NK-92 treated with Interleukin-12 subunit alpha and Interleukin-12 subunit beta, amount 100 ng/mL, for 24 hours (cell line): Measurements from ENCODE around the gene ATP2A3.
A peak's percentile ranks its signal among the peaks of the same experiment; 100 is the strongest.

Experiments used
- DNase-seq: peaks from one replicate; lab custom pipeline; 2025; lab: John Stamatoyannopoulos, UW

The ATP2A3 gene

DNA sequence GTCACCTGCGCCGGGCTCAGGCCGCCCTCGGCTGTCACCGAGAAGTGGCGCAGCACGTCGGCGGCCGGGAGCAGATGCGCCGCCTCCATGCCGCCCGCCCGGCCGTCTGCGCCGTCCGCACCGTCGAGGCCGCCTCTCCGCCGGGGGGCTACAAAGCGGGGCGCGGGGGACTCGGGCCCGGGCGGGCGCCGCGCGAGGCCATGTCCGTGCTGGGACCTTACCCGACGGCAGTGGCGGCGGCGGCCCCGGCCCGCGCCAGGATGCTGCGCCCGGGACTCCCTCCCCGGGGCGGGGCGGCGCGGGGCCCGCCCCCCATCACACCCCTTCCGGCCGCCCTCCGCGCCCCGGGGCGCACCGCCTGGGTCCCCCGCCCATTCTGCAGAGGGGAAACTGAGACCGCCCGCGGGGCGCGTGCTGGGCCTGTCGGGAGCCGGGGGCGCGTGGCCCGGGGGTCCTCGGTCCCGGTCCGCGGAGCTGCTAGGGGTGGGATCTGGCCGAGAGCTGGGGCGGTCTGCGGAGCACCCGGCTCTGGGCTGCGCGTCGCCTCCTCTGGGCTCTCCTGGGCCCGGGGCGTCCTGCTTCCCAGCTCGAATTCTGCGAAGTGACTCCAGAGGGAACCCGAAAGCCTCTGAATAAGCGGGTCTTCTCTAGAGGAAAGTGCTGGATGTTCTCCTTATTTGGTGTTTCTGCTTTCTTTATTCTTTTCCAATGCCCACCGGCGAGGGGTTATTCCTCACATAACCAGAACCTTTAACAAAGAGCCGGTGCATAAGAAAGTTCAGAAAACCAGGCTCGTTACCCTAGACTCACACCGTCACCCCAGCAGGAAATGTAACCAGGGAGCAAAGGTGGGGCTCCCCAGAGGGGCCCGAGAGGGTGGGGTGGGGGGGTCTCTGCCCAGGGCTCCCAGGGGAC is at the start of gene ATP2A3:
Gene ATP2A3 (minus strand): TSS at position 235 of the 915 bp plus-strand sequence. CDS start 146 bp downstream, at position 89.
- DNase-seq = peak; percentile 19

DNA sequence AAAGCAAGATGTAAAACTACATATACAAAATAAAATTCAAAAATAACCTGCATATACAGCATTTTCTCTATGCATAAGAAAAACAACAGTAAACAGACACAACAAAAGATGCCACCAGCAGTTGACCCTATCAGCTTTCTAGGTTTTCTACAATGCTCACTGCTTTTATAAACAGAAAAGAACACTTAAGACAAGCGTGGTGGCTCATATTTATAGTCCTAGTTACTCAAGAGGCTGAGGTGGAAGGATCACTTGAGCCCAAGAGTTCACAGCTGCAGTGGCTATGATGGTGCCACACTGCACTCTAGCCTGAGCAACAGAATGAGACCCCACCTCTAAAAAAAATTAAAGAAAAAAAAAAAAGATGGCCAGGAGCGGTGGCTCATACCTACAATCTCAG is 46.5 kb upstream of the ATP2A3 start:
- DNase-seq = no peak

DNA sequence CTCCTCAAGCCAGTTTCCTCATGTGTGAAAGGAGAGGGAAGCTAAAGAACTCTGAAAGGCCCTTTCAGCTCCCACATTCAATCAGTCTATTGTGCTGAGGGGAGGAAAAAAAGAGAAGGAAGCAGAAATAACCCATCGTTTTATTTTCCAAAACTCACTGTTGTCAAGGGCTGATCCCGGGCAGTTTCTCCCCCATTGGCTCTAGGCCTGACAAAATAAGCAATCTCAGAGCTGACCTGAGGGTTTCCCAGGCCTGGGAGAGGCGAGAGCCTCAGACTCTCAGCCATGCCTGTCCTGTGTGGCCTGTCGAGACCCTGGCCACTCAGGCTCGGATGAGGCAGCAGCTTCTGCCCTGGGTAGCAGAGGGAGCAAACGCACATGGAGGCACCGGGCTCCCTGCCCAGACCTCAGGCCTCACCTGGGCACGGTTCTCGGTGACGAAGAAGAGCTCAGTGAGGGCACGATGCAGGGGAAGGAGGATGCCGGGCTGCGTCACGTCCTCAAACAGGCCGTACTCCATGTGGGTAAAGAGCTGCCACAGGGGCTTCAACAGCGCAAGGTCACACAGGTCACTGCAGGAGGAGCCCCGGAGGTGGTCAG is 45.0 kb upstream of the ATP2A3 start:
- no peak for DNase-seq

DNA sequence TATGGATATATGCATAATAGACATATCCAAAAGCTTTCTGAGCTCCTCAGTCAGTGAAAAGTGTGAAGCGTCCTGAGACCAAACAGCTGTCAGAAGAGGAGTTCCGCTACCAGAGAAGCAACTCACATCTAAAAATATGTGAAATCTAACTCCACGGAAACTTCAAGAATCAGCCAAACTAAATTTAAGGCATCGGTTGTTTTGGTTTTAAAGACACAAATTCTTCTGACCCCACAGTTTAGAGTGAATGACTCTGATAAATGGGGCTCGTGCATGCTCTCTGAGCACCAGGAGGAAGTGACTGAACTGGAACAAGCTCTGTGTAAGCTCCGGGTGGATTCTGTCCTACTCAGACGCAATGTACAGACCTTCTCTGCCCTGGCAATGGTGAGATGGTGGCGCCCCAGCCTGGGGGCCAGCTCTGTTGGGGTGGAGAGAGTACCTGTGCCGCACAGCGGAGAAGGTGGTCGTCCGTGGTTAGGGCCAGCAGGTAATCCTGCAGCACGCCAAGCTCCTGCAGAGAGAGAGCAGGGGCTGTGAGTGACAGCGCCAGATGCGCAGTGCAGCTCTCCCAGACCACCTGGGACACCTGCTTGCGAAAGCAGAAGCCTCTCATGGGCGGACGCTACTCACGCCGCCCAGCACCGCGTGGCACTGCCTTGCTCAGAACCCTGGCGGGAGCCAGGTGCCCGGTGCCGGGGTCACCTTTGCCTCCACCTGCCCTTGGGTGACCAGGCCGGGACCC is 44.4 kb upstream of the ATP2A3 start:
- no peak for DNase-seq

DNA sequence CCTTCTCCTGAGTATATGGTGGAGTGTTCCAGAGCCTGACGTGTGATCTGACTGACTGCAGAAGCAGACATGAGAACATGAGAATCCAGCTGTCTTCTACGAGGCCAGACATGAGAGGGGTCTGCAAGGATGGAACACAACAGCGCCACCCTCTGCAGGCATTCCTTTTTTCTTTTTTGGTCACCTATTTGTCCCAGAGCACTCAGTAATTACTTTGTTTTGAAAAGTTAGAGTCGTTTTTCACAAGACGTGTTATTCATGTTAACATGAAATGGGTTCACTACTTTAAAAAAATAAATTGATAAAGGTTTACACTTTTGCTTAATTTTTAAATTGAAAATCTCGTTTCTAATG is 43.8 kb upstream of the ATP2A3 start:
- no peak for DNase-seq

DNA sequence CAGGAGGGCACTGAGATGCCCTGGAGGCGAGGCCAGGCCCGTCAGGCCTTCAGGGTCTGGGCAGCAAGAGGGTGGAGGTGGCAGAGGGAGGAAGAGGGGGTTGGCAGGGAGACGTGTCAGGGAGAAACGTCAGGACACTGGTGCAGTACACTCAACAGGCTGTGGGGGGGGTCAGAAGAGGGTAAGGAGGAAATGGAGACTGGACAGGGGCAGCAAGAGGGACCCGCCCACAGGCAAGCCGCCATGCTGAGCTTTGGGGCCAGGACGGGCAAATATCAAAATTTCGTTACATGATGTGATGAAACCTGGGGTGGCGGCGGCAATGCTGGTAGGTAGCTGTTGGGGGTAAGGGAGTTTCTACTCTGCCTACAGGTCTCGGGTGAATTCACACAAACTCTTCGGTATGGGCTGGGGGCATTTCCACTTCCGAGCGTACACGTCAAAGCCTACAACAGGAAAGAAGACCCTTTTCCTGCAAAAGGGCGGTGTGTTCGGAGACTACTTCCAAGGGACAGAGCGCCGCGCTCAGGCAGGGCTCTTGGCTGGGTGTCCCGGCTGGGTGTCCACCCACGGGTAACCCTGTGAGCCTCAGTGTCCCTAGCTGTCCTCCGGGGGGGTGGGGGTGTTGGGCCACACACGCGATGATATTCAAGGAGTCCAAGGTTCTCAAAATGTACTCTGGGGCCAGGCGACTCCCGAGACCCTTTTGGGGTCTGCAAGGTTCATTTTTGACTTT is 43.3 kb upstream of the ATP2A3 start:
- DNase-seq = no peak

DNA sequence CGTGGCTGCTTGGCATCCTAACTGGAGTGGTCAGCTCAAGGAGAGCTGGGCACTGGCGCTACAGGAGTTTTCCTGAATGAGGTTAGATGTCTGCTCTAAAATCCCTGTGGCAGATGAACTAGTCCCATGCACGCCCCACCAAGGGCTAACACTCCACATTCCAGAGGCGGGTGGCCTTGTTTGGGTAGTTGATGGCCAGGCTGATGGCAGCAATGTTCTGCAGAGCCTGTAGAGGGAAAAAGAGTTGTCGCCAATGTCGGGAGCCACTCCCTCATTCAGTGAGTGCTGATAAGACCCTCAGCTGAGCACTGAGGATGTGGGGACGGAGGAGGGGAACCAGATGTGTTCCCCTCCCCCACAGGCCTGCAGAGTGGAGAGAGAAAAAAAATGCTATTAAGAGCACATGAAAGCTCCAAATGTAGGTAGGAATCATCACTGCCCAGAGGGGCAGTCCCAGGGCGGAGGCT is 42.5 kb upstream of the ATP2A3 start:
- DNase-seq = no peak

DNA sequence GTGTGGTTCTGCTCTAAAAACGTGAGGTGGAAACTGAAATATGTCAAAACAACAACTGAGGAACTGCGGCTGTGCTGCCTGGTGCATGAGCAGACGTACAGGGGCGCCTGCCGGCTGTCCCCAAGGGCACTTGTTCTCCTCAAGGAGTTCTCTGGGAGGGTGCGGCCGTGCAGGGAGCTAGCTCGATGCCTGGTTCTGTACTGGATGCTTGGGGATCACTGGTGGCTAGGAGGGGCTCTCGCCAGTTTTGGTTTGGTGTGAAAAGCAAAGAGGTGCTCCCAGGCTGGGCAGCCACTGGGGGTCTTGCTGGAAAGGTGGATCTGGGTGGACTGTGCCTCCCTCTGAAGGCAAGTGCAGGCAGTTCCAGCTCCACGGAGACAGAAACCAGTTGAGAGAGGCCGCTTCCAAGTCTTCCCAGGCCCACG is 41.9 kb upstream of the ATP2A3 start:
- DNase-seq = no peak

DNA sequence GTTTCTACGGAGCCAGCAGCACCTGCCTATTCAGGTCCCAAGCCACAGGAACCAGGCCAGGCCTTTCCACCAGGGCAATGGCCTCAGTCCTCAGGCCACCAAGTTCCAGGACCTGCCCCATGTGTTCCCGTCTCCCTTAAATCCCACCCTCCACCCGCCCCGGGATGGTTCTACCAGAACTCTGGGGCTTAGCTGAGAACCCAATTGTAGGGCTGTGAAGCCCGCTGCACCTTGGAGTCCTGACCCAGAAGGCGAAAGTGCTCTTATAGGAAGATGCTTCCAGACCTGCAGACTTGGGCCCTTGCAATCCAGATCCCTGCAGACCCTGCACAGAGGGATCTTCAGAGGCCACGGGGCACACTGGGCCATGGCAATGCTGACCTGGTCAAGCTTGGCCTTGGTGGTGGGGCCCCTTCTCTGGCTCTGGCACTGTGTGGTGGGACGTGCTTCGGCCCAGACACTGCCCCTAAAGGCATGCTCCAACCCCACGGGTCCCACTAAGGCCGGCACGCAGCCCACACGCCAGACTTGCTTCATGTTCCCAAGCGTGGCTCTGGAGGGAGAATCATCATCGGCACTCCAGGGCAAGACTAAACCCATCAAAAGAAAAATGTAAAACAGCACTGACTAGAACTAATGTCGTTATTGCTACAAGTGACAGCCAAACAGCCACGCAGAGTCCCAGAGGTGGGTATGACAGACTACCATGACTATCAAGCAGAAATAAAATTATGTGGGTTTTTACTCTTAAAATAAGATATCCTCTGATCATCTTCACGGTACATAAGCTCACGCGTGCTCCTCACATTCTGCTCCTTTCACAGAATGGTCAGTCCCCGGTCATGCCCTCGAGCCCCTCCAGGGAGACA is 41.3 kb upstream of the ATP2A3 start:
- DNase-seq = no peak

DNA sequence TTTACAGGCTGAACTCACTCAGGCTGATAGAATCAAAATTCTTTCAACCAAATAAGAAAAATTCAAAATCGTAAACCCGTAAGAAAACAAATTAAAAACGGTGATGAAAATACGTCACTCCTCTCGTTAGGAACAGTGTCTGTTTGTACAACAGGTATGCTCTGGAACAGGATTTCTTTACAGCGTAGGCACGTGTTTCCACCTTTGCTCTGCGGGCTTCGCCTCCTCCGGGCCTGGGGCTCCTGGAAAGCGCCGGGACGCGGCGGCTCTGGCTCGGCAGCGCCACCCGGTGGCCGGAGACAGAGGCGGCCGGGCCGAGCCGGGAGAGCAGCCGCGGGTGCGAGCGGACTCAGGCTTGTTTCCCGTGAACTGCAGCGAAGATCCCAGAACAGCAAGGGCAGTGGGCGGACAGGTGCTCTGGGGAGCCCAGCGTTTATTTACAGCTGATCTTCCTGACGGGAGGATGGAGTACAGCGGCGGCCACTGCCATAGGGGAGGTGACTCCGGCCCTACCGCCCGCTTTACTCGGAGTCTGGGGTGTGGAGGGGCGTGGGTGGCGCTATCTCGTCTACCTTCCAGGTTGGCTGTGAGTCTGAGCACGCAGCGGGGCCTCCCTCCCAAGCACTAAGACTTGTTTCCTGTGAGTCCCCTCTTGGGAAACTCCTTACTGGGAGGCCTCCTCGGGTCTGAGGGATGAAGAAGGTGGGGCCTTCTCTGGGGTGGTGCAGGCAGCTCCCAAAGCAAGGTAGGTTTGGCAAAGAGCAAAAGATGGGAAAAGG is 40.5 kb upstream of the ATP2A3 start:
- DNase-seq = no peak

DNA sequence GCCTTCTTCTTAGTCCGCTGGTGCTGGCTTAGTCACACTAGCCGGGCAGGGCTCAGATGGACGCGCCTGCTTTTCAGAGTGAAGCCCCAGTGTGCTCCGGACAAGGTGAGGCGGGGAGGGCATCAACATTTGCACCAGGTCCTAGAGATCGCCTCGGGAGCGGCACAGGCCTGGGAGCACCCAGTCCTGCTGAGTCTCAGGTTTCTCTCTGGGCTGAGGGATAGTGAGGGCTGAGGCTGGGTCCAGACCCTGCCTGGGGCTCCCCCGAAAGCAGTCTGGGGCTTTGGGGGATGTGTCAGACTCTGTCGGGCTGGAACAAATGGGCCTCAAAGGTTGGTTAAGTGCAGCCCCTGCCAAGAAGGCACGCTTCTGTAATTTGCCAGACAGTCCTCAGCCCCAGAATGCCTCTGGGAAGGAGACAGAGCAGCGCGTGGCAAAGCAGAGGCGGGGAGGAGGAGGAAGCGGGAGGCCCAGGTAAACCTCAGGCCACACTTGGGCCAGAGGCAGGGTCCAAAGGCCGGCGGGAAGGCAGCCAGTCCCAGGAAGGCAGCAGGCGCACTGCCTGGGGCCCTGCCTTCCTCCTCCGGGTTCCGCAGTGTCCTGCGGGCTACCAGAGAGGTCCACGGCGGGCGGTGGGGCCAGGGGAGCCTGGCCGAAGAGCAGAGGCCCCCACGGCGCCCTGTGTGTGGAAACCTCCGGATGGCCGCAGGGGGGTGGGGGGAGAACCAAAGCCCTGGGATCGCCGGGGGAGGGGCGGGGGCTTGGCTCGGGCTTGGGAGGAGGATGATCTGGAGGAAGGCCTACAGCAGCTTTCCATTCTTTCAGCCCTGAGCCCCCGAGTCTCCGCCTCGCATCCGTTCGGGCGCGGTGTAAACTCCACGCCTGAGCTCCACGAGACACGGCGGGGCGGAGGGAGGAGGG is 39.5 kb upstream of the ATP2A3 start:
- no peak for DNase-seq

DNA sequence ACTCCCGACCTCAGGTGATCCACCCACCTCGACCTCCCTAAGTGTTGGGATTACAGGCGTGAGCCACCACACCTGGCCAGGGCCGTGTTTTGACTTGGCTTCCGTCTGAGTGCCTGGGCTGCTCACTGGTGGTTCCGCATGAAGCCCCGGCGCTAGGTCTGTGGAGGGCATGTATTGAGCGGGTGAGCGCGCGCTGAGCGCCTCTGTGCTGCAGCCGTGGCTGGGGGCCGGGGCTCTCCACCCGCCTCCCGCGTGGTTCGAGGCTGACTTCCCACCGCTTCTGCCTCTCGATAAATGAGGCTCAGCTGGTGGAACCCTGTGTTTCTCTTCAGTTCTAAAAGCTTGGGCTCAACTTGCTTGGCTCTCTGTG is 38.9 kb upstream of the ATP2A3 start:
- DNase-seq = no peak

DNA sequence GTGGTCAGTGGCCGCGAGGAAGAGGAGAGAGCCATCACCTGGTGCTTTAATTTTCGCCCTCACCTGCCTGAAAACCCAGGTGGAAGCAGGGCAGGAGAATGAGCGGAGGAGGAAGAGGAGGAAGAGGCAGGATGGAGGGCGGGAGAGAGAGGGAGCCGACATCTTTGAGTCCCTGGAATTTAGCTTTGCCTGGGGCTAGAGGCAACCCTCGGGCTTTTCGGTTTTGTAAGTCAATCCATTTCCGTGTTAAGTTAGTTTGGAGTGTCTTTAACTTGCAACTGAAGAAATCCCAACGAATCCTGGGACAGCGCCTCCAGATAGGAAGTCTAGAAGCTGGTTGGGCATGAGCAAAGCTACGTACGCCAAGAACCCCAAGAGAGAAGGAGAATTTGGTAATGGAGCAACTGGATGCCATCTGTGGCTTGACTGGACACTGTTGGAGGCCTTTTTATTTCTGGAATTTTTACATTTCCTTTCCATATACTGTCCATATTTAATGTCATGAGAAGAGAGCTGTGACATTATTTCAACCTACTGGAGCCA is 36.9 kb upstream of the ATP2A3 start:
- no peak for DNase-seq

DNA sequence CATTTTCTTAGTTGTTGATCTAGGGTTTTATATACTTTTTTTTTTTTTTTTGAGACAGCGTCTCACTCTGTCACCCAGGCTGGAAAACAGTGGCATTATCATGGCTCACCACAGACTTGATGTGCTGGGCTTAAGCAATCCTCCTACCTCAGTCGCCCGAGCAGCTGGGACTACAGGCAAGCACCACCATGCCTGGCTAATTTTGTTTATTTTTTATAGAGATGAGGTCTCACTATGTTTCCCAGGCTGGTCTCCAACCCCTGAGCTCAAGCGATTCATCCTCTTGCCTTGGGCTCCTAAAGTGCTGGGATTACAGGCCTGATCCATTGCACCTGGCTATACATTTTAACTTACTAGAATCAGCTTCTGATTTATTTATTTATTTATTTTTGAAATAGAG is 34.2 kb upstream of the ATP2A3 start:
- no peak for DNase-seq

DNA sequence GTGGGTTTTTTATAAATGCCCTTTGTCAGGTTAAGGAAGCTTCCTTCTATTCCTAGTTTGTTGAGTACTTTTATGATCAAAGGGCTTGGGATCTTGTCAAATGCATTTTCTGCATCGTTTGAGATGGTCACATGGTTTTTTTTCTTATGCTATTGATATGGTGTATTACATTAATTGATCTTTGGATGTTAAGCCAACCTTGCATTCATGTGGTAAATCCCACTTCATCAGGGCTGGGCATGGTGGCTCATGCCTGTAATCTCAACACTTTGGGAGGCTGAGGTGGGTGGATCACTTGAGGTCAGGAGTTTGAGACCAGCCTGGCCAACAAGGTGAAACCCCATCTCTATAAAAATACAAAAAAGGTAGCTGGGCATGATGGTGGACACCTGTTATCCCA is 30.8 kb upstream of the ATP2A3 start:
- no peak for DNase-seq

DNA sequence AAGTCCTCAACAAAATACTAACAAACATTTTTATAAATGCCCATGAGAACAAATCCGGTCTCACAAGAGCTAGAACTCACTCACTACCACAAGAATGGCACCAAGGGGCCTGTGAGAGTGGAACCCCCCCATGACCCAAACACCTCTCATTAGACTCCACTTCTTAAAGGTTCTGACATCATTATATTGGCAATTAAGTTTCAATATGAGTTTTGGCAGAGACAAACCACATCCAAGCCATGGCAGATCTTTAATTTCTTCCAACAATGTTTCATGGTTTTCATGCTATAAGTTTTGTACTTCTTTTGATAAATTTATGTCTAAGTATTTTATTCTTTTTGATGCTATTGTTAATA is 30.0 kb upstream of the ATP2A3 start:
- DNase-seq = no peak

DNA sequence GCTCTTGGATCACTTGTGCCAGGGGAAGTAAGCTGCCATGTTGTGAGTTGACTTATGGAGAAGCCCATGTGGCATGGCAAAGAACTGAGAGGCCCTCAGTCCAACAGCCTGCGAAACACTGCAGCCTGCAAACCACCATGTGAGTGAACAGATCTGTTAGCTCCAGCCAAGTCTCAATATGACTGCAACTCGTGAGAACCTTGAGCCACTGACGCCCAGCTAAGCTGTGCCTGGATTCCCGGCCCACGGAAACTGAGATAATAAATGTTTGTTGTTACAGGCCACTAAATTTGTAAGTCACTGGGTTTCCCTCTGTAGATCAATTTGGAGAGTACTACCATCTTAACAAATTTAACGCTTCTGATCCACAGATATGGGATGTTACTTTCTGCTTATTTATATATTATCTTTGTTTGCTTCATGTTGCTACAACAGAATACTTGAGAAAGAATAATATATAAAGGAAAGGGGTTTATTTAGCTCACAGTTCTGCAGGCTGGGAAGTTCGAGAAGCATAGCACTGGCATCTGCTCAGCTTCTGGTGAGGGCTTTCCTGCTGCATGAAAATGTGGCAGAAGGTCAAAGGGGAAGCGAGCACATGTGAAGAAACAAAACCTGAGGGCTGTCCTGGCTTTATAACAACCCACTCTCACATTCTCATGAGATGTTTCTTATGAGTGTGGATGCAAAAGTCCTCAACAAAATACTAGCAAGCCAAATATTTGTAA is 29.4 kb upstream of the ATP2A3 start:
- no peak for DNase-seq

DNA sequence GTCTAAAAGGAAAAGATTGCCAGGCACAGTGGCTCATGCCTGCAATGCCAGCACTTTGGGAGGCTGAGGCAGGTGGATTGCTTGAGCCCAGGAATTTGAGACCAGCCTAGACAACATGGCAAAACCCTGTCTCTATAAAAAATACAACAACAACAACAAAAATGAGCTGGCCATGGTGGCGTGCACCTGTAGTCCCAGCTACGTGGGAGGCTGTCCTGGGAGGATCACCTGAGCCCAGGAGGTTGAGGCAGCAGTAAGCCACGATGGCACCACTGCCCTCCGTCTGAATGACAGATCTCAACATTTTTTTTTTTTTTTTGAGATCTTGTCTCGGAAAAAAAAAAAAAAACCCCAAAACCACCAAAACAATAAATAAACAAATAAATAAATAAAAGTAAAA is 28.1 kb upstream of the ATP2A3 start:
- no peak for DNase-seq
